NCI-H128 (cell line): ENCODE measurements around the gene RAMACL.

Source experiments
- DNase-seq: peaks from one replicate; lab custom pipeline; 2025; ENCODE audit not compliant: unreplicated experiment; lab: John Stamatoyannopoulos, UW

RAMACL gene

GRCh38 chr6:166578536-166579236 lies 7.8 kb downstream of the RAMACL start:
- DNase-seq, result no peak

DNA sequence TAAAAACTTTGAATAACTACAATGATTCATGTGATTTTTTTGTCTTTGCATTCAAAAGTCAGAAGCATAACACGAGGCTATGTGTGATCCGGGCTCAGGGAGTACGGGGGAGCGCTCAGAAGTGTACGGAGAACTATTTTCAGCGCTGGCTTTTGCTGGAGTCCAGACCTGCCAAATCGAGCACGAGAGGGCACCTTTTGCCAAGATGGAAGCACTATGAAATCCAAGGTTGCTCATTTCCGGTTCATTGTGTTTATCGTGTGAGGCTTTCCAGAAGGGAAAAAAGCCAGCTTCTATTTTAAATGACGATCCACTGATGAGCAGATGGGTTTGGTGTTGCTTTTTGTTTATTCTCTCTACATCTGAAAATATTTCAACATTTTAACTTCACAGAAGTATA lies 11.3 kb downstream of the RAMACL start:
- no peak for DNase-seq

GRCh38 chr6:166573511-166574216 lies 12.8 kb downstream of the RAMACL start:
- DNase-seq, result no peak

DNA sequence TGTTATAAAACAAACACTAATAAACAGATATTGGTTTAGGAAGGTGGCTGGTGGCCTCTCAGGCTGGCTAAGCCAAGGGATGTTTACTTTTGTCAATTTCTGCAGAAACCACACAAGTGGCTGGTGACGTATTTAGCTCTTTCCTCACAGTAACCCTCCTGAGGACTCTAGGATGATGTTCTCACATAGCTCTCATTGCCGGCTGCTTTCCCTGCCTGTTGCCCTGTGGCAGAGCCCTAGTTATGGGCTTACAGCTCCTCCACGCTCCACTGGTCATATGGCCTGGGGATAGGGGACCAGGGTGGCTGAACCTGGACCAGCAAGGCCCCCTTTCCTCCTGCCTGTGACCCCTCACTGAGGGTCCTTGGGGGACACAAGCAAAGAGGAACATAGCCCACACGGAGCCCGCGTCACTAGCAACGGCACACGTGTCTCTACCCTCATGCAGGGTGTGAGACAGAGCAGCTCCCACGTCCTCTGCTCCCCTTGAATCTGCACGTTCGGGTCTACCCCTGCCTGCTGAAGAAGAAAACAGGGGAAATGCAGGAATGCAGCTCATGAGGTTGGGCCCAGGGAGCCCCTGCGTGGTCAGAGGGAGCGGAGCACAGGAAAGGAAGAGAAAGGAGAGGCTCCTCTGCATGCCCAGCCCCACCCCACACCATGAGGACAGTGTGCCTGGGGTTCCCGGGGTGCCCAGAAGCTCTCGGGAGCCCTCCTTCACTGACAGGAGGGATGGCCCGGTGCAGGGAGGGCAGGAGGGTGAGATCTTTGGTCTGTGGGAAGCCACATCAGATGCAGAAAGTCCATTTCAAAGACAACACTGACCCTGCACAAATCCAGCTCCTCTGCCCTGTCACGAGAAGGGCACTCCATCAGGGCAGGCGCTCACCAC lies 13.9 kb downstream of the RAMACL start:
- DNase-seq, result no peak

- no peak for DNase-seq
Observed at GRCh38 chr6:166570929-166571713, 15.4 kb downstream of the RAMACL start.

DNA sequence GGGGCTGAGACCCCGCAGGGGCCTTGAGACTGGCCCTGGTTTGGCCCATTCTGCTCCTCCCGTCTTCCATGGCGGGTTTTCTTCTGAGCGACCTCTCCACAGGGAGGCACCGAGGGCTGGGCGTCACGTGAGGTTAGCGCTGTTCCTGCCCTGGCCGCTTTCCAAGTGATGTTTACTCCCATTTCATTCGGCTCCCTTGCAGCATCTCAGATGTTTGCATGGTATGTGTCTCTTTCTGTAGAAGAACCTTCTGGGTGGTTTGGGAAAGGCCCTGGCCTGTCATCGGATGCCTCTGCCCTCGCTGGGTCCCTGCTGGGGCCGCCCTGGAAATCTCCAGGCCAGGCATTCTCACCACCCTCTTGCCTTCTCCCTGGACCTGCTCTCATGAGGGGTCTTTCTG lies 17.3 kb downstream of the RAMACL start:
- DNase-seq, result no peak

DNA sequence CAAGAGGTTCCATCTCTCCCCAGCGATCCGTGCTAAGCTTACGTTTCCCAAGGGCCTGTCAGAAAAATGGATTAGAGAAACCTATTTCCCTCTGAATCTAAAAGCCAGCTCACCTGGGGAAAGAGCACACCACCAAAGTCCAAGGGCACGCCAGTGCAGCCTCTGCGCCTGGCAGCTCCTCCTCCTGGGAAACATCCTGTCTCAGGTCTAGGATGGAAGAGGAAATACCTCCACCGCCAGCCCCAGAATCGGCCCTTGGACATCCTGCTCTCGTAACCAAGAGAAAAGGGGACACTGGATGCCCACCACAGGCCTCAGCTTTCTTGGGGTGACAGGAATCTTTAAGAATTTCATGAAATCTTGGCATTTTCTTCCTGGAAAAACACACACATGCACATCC lies 18.7 kb downstream of the RAMACL start:
- no peak for DNase-seq

- no peak for DNase-seq
Observed at GRCh38 chr6:166567107-166567506, 19.4 kb downstream of the RAMACL start.

- no peak for DNase-seq
Observed at GRCh38 chr6:166566026-166567011, 20.2 kb downstream of the RAMACL start.

DNA sequence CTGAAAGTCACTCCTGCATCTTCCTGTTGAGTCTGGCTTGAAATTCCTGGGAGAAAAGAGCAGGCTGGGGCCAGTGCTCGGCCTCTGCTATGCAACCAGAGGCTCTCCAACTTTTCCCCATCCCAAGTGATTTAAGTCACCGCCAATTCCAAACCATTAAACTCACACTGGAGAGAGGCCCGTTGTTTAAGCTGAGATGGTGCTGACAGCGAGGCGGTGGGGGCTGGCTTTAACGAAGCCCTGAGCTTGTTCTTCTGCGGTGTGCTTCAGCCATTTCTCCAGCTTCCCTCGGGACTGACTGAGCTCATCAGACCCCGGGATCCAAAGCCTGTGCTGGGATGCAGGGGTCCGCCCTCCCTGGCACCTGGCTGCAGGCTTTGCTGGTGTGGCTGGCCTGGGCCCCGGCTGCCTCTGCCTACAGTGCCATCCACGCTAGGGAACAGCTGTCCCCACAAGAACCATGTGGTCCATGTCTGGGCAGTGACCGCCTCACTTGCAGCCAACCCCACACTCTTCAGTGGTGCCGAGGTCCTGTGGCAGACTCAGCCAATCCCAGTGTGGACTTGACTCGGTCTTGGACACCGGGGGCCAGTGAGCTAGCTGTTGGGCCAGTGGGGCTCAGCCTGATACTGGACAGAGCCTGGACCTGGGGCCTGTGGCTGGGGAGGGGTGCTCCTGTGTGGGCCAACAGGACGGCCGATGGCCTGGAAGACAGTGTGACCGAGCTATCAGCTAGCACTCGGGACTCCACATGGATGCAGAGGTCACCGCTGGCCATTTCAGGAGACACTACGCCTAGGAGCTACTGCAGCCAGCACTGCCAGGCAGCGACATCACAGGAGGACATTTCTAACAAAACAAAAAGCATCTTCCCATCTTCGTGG lies 21.2 kb downstream of the RAMACL start:
- no peak for DNase-seq

DNA sequence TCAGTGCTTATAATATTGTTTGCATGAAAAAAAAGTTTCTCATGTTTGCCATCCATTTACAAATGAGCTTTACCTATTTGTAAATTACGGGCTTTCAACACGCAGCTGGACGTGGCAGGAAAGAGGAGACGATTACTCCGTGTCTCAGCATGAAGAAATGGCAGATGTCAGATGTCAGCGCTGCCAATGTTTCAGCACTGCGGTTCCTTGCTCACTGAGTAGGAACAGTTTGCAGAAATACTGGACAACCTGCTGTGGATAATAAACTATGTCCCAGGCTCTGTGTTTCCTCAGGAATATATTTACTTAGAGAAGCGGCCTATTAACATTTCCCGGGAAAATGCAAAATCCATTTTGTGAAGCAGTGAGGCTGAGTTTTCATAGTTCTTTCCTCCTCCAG lies 22.7 kb downstream of the RAMACL start:
- DNase-seq, result no peak

DNA sequence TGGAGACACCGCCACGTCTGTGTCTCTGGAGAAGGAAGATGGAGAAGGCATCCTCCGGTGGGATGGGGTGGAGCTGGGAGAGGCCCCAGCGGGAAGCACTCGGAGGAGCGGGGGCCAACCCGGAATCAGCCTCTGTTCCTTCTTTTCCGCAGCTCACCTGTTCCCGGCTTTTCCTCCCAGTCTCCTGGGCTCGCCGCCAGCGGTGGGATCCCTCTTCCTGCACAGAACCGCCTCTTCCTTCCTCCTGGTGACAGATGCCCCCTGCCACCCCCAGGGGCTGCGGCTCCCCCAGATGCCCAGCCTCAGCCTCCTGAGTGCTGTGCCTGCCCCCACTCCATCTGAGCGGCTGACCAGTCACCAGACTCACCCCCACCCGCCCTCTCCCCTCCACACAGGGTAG lies 23.3 kb downstream of the RAMACL start:
- DNase-seq, result no peak

- DNase-seq, result no peak
Observed at GRCh38 chr6:166562726-166563125, 23.8 kb downstream of the RAMACL start.

GRCh38 chr6:166561771-166562359 lies 24.6 kb downstream of the RAMACL start:
- no peak for DNase-seq

- DNase-seq, result no peak
Observed at GRCh38 chr6:166560222-166560621, 26.3 kb downstream of the RAMACL start.

GRCh38 chr6:166559662-166560061 lies 26.8 kb downstream of the RAMACL start:
- no peak for DNase-seq

- DNase-seq, result no peak
Observed at GRCh38 chr6:166559211-166559610, 27.3 kb downstream of the RAMACL start.
